Measurements from ENCODE around the gene MEI1. TPM values are rescaled to one million over a fixed set of nuclear protein-coding genes. Genes with fewer than 3 reads are reported as not detected.

The MEI1 gene
- total RNA-seq, 6 donors from 2014 or later: 0.89 to 20.7 (median 5.7) TPM

GRCh38 chr22:41818596-41818995 is 119.3 kb downstream of the MEI1 start:
- DNase-seq: no peak
- H3K4me3 ChIP-seq: no peak overlapping the region
- H3K9me3 ChIP-seq: no peaks in the 10 kb centered on the region
- H3K36me3 ChIP-seq: peaks cover 0 to 21% (median 2%) of the 10 kb centered on the region in 4 donors
- no peaks in the 10 kb centered on the region for H3K4me1 ChIP-seq
- WGBS, 2 donors: 80 to 92% methylated on average over 5 to 6 of the region's 6 CpGs
- ATAC-seq (ENCODE audit: low FRiP score in 2 of 2): no peak
- TF ChIP-seq, protein P1, sequence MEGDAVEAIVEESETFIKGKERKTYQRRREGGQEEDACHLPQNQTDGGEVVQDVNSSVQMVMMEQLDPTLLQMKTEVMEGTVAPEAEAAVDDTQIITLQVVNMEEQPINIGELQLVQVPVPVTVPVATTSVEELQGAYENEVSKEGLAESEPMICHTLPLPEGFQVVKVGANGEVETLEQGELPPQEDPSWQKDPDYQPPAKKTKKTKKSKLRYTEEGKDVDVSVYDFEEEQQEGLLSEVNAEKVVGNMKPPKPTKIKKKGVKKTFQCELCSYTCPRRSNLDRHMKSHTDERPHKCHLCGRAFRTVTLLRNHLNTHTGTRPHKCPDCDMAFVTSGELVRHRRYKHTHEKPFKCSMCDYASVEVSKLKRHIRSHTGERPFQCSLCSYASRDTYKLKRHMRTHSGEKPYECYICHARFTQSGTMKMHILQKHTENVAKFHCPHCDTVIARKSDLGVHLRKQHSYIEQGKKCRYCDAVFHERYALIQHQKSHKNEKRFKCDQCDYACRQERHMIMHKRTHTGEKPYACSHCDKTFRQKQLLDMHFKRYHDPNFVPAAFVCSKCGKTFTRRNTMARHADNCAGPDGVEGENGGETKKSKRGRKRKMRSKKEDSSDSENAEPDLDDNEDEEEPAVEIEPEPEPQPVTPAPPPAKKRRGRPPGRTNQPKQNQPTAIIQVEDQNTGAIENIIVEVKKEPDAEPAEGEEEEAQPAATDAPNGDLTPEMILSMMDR (IDR thresholded peaks at IDR 0.05): no peak
- no peak for TF ChIP-seq POLR2A (IDR thresholded peaks at IDR 0.05)
- TF ChIP-seq POLR2AphosphoS5 (IDR thresholded peaks at IDR 0.05): no peak
- no peak for TF ChIP-seq EP300 (IDR thresholded peaks at IDR 0.05)
- H3K27ac ChIP-seq: no peak overlapping the region
- H3K27me3 ChIP-seq: no peaks in the 10 kb centered on the region

DNA sequence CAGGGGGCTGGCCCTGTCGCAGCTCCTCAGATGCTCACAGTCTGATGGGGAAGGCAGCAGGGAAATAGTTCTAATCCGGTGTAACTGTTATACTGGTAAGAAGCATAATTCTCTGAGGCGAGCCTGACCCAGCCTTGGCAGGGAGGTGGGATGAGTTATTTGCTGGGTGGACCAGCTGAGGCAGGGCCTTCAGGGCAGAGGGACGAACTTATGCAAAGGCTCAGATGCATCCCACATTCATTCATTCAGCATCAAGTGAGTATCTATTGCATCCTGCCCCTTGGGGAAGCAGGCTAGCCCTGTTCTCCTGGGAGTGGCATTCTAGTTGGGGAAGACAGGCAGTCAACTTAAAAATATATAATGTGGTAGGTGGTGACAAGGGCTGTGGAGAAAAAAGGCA is 120.0 kb downstream of the MEI1 start:
- Histone ChIP-seq H3K27me3 (no peaks in the 10 kb centered on the region), H3K9me3 (no peaks in the 10 kb centered on the region), H3K4me3 (no peak overlapping the region), H3K27ac (no peak overlapping the region), H3K36me3 (peaks cover 0 to 17% (median 2%) of the 10 kb centered on the region in 4 donors), H3K4me1 (no peaks in the 10 kb centered on the region)
- DNase-seq: no peak
- TF ChIP-seq, protein P1 (IDR thresholded peaks at IDR 0.05): no peak
- TF ChIP-seq POLR2AphosphoS5 (IDR thresholded peaks at IDR 0.05) (no peak), POLR2A (IDR thresholded peaks at IDR 0.05) (no peak), EP300 (IDR thresholded peaks at IDR 0.05) (no peak)
- 91 to 100% methylated on average over 4 of the region's 4 CpGs for WGBS, 2 donors
- ATAC-seq (ENCODE audit: low FRiP score in 2 of 2): no peak

- H3K36me3 ChIP-seq: peaks cover 0 to 15% (median 2%) of the 10 kb centered on the region in 4 donors
- no peak overlapping the region for H3K4me3 ChIP-seq
- DNase-seq: no peak
- H3K9me3 ChIP-seq: no peaks in the 10 kb centered on the region
- TF ChIP-seq, protein P1 (IDR thresholded peaks at IDR 0.05): no peak
- TF ChIP-seq POLR2AphosphoS5 (IDR thresholded peaks at IDR 0.05): no peak
- no peak overlapping the region for H3K27ac ChIP-seq
- H3K27me3 ChIP-seq: no peaks in the 10 kb centered on the region
- WGBS, 2 donors: 90 to 92% methylated on average over 5 of the region's 5 CpGs
- H3K4me1 ChIP-seq: peaks cover 0 to 9% (median 2%) of the 10 kb centered on the region in 4 donors
- ATAC-seq (ENCODE audit: low FRiP score in 2 of 2): no peak
Observed at GRCh38 chr22:41820447-41820846, 121.1 kb downstream of the MEI1 start.

GRCh38 chr22:41821471-41822316 is 122.4 kb downstream of the MEI1 start:
- H3K27me3 ChIP-seq: no peaks in the 10 kb centered on the region
- TF ChIP-seq, protein P1 (IDR thresholded peaks at IDR 0.05): no peak
- TF ChIP-seq EP300 (IDR thresholded peaks at IDR 0.05) (no peak), POLR2AphosphoS5 (IDR thresholded peaks at IDR 0.05) (no peak), POLR2A (IDR thresholded peaks at IDR 0.05) (no peak)
- H3K36me3 ChIP-seq: peaks cover 0 to 7% (median 2%) of the 10 kb centered on the region in 4 donors
- no peak for DNase-seq
- no peak for ATAC-seq (ENCODE audit: low FRiP score in 2 of 2)
- WGBS, 2 donors: 89 to 91% methylated on average over 12 of the region's 12 CpGs
- H3K4me3 ChIP-seq: no peak overlapping the region
- H3K27ac ChIP-seq: no peak overlapping the region
- no peaks in the 10 kb centered on the region for H3K9me3 ChIP-seq
- H3K4me1 ChIP-seq: peaks cover 12 to 21% (median 14%) of the 10 kb centered on the region in 4 donors

Measured in upper lobe of left lung (tissue), 6 donors.